NCI-H82 treated with DMSO at 0.1 percent for 48 hours (cell line): ENCODE measurements around the gene MLIP.
A peak's percentile ranks its signal among the peaks of the same experiment; 100 is the strongest.
"Not testable (repeated sequence)": the region's sequence is repeated elsewhere in the genome, so short reads cannot be mapped to it uniquely, and the experiment has no call there.

Experiments
- DNase-seq: peaks from one replicate; lab custom pipeline; 2025; ENCODE audit not compliant: unreplicated experiment; lab: John Stamatoyannopoulos, UW

MLIP gene

DNA sequence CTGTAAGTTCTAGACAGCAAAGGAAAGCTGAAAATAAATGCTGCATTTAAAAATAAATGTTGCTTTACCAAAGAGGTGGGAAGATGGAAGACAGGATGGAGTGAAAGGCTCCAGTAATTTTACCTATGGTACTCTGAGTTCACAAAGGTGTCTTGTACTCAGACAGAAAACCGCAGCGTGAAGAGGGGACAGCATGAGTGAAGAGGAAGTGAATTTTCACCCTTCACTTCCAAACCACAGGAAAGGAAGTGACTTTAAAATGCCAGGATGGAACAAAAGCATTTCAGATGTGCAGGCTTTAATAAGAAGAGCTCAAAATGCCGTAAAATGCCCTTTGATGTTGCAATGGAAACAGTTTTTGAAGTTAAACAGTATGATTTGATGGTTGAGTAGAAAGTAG lies 105.8 kb downstream of the MLIP start:
- DNase-seq = no peak

DNA sequence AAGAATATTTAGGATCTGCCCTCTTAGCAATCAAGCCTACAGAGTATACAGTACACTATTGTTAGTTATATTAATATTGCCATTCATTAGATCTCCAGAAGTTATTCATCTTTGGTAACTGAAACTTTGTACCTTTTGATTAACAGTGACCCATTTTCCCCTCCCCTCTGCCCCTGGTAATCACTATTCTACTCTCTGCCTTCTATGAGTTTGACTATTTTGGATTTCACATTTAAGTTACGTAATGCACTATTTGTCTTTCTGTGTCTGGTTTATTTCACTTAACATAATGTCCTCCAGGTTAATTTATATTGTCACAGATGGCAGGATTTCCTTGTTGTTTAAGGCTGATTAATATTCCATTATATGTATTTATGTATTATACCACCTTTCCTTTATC lies 111.0 kb downstream of the MLIP start:
- no peak for DNase-seq

DNA sequence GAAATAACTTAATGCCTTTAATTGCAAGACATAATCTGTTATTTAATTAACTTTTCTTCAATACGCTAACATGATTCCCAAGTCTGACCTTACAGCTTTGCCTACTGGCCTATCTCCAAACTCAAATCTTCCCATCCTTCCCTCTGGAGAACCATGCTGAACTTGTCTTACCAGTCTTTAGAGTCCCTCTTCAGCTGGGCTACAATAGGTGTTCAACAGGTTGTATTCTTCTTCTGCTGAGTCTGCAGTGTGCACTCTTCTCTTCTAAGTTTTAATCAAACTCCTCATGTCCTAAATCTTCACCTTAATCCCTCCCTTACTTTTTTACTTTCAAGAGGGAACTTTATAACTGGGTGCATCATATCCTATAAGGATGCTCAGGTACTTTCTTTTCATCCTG lies 121.5 kb downstream of the MLIP start:
- no peak for DNase-seq

DNA sequence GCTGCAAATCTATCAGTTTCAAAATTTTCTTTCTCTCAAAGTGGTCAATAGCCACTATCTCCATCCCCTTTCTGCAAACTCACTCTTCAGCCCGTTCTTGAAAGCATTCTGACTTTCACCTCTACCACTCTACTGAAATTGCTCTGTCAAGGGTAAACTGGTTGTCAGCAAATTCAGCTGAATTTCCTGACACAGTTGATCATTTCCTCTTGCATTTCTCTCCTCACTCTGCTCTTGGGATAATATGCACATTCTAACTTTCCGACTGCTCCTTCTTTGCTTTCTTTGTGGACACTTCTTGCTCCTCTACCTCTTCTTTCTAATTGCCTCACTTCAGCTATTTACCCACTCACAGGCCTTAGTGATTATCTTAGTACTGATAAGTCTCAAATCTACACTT lies 123.3 kb downstream of the MLIP start:
- no peak for DNase-seq

DNA sequence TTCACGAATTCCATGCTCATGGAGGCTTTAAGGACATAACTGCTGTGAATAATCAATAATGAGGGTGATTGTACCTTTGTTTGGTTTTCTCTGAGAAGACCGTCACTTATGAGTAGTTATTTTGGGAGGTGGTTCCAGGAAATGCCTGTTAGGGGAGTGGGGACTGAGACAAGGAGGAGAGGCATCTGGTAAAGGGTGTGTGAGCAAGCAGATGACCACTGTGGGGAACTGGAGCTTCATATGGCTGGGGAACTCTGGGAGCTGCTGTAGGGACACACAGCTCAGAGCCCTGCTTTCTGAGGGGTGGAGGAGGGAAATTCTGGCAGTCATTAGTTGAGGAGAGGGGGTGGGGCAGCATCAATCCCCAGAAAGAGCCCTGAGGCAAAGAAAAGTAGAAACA lies 125.7 kb downstream of the MLIP start:
- no peak for DNase-seq

DNA sequence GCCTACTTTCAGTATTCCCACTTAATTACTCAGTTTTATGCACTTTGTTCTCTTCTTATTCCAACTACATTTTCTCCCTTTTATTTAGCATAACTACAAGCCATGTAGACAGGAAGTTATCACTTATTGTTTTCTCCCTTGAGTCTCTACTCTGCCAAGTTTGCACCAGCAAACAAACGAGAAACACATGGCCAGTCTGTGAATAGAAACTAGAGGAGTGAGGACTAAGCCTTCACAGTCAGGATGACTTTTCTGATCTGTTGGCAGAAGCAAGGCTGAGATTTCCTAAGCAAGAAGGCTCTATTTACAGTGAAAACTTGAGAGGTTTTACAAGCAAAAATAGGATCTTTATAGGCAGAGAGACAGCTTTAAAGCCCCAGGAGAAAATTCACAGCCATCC lies 127.2 kb downstream of the MLIP start:
- no peak for DNase-seq

DNA sequence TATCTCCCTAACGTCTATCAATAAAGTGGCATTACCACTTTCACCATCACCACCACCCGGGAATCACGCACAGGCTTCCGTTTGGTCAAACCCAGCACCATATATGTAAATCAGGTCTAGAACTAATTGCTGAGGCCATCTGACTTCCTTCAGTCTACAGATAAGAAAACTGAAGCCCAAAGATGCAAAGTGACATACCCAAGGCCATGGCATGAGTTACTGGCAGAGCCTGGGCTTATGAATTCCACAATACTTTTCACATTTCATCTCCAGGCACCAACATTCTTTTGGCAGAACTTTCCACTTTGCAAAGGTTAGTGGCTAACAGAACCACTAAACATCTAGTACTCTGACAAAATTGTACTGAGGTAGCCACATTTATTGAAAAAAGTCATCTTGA lies 132.5 kb downstream of the MLIP start:
- DNase-seq = no peak

DNA sequence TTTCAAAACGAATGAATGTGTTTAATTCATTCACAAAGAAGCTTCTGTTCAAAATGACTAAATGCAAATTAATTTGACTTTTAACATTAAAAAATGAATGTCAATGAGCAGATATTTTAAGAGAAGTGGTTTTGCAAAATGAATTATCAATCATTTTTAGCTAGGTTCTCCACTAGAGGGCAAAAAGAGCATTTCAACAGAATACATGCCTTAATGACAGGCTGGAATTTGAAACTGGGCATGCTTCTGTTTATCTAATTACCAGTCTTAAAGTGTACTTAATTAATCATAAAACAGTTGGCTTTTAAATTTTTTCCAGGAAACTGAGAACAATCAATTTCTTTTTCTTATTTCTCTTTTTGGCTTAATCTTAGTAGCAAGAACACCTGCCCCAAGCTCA lies 133.2 kb downstream of the MLIP start:
- no peak for DNase-seq

DNA sequence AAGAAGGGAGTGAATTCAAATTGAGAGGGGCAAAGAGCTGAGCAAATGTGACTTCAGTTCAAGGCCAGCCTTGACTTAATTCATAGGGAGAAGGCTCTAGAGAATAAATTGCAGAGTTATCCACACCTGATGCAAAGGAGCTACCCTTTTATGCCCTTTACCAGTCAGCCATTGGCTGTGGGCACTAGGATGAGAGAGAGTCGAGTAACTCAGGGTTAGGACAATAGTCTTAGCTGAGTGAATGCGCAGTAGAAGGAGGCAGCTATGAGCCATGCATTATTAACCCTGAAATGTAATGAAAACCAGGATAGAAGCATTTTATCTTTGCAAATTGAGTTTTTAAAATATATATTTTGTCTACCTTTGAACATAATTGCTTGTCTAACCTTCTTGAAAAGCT lies 134.0 kb downstream of the MLIP start:
- DNase-seq = no peak

DNA sequence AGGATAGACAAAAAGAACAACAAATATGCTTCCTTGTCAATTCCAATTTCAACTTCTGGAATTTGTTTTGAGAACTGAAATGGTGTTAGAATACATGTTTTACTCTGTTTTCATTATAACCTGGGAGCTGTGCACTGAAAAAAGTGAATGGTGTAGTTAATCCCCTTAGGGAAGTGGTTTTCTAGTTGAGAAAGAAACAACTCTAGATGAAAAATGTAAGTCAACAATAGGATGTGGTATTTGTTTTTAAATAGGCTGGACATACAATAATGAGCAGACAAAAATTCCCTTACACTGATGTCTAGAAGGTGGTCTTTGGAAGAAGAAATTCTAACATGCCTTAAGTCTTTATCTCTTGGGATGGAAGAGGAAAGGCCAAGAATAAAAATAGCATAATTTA lies 137.1 kb downstream of the MLIP start:
- no peak for DNase-seq

DNA sequence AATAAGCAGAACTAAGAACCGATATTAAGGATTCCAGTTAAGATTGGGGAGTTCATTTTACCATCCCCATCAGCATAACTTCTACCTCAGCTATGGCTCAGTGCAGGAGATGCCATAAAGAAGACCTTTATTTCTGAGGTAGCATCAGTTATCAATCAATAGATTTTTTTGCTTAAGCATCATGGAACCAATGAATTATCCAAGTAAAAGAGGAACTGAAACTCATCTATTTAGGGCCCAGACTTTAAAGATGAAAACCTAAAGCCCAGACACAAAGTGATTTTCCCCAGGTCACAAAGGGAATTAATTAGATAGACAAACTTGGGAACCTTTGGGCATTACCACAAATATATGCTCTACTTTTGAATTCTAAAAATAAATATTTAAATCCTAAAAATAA lies 137.8 kb downstream of the MLIP start:
- no peak for DNase-seq

DNA sequence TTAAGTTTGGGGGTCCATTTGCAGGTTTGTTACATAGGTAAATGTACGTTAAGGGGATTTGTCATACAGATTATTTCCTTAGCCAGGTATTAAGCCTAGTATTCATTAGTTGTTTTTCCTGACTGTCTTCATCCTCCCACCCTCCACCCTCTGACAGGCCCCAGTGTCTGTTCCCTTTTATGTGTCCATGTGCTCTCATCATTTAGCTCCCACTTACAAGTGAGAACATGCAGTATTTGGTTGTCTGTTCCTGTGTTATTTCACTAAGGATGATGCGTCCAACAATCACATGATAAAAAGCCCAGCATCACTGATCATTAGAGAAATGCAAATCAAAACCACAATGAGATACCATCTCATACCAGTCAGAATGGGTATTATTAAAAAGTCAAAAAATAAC lies 138.6 kb downstream of the MLIP start:
- not testable (repeated sequence) for DNase-seq

DNA sequence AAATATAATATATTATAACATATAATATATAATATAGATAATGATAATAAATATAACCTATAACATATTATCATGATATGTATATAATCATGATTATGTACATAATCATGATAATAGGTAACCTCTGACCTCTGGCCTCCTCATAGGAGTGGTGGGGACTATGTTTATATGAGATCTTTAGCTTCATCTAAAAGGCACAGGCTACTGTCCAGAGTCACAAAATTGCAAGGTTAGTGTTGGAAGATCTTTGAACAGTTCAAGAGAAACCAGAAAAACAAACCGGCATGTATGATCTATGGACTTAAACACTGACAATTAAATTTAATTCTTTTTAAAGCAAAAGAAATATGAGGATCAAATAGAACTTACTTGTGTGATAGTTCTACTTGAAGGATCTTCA lies 141.3 kb downstream of the MLIP start:
- no peak for DNase-seq

DNA sequence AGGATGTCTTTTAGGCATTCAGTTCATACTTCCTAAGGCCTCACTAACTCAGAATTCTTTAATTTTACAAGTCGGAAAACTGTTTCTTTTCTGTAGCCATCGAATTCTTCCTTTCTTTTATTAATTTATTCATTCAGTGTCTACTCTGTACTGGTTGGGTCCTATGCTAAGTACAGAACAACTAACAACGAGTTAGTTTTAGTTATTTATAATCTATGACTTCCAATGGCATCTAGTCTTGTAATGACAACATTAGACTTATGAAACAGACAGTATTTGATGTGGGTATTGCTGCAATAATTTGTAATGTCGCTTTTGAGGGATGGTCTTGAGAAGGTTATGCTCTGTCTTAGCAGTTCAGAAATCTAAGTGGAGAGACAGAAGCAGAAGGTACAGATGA lies 141.7 kb downstream of the MLIP start:
- DNase-seq = no peak

DNA sequence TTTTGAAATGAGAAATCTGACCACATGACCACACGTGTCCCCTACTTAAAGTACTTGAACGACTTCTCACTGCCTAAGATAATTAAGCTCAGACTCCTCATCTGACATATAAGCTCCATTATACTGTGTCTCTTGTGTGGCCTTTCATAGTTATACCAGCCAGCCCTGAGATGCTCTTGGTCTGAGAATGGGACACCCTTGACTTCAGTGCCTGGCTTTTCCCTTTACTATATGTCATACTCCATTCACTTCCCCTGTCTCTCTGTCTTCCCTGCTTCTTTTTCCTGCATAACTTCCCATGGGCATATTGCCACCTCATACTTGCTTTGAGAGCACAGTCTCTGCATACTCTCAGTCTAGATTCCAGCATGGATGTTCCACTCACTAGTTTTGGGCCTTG lies 143.6 kb downstream of the MLIP start:
- DNase-seq = no peak

DNA sequence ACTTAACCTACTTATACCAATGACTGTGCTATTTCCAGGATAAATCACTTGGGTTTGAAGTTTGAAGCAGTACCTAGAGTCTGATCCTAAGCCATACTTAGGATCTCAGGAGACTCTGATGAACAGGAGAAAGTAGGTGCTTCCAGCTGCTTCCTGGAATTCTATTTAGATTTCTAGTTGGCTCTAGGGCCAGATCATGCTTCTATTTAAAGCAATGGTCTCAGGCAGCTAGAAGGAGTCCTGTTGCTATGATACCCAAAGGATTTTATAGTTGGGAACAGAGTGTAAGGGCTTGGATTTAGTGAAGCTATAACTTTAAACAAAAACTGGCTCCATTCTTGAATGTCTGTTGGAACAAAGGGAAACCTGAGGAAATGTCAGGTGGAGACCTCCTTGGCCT lies 144.6 kb downstream of the MLIP start:
- DNase-seq = no peak

DNA sequence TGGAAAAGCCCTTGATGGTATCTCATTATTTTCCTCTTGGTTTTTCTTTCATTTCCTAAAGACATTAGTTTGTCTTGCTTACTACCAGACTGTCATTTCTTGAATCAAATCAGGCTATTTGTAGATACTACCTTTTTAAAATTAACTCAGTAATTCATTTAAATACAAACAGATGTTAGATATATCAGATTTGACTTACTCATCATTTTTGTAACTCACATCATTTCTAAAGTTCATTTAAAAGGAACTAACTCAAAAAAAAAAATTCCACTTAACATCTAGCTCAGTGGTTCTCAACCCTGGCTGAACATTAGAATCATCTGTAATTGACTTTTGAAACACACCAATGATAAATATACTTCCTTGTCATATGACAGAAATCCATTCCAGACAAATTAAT lies 148.8 kb downstream of the MLIP start:
- no peak for DNase-seq

DNA sequence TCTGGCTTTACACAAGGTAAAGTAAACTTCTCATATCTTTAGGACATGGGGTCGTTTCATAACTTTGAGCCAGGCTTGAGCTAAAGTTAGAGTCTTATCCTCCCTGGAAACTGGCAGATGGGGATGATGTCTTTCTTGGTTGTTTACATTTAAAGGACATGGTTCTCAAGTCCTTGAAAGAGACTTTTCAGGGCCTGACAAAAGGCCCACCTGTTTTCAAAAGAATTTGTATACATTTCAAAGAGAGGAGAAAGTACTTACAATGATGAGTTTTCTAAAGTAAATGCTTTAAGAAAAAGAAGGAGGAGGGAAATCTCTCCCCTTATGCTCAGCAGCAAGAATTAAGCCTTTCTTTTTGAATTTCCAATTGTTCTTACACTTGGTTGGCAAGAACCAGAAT lies 151.3 kb downstream of the MLIP start:
- DNase-seq = no peak

DNA sequence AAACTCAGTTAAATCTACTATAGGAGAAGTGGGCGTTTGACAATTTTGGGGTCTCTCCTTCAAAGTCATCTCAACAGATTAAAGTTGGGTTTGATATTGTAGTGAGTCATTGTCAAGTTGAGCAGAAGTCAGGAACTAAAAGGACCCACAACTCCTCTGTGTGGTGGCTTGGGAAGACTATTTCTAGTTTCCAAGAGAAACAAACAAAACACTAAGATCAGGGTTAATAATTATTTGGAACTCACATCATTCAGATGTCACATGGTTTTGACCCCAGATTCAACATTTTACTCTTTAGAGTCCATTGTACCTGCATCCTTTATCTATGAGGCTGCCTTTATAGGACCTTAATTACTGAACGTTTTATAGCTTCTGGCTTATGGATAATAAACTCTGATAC lies 151.7 kb downstream of the MLIP start:
- DNase-seq = no peak

DNA sequence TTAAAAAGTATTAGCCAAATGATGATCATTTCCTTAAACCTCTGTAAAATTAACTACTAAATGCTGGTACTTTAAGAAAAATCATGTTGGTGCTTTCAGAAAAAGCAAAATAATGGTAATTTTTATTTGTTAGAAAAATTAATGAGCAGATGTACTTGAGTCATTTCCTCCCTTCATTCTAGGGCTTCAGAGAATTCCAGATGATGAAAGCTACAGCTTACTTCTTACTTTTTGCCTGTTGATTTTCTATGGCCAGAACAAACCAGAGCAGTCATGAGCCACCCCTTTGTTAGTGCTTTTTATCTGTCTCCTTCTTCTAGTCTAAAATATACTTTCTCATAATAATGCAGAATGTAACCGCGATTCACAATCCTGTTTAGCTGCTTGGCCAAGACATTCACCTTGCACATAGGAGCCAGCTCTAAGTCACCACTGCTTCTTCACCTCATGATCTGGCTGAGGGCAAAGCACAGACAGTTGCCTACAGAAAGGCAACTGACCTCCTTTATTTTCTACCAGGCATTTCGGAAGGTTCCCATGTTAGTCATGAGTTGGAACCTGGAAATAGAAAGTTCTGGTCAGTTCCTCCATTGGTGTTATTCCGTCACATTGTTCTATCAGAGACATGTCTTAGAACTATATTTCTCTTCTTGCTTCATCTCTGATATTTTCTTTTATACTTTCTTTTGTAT lies 153.5 kb downstream of the MLIP start:
- no peak for DNase-seq

DNA sequence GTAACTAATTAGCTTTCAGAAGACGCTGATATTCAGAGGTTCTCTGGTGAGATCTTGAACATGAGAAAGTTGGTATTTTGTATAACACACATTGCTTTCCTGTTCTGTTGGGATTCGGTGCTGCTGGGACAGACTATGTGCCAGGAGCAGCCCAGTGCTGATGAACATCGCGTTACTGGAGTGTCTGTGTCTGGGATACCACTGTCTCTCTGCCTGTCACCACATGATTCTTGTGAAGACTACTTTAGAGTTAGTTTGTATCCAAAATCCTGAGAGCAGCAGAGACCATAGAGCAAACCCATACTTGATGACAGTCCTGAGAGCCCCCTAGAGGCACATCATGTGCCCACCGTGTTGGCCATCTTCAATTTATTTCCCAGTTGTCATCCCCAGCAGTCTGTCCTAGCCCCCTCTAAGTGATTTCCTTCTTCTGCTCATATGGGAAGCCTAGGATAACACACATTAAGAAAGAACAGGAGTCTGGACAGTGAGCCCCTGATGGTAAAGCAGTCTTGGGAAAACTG lies 155.2 kb downstream of the MLIP start:
- no peak for DNase-seq

DNA sequence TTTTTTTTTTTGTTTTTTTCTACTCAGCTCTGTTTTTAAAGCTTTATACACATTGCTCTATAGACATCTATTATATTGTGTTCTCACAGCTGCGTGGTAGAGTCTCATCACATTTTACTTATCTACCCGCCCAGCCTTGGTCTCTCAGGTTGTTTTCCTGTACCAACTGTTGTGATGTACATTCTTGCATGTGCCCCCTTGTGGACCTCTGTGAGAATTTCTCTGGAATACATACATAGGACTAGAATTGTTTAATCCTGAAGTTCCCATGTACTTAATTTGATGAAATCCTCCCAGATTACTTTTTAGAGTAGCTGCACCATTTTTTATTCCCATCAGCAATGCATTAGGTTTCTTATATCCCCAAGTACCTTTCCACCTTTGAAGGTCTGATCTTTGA lies 156.6 kb downstream of the MLIP start:
- DNase-seq = peak; percentile 20

DNA sequence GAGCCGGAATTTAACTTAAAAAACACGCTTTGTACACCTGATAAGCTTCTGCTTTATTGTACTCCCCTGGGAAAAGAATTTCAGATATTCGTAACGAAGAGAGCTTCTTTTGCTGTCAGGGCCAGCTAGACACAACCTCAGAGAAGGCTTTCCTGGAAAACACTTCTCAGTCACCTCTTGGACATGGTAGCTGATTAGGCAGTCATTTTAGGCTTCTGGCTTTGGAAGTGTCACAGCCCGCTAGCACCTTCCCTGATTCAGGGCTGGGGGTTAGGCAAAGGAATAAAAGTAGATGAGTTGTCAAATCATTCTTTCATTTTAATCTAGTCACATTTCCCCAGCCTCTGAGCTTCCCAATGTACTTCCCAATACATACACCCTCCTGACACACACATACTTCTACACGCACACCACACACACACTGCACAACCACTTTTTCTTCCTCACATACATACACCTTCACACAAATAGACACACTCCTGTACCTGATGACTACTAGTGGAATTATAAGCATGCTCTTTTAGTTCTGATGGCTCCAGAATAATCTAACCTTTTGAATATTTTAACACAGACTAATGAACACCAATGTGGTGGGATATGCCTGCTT lies 162.1 kb downstream of the MLIP start:
- no peak for DNase-seq
